AG04449 (cell line): Measurements from ENCODE around the gene PPCDC.
"Not testable (repeated sequence)": the region's sequence is repeated elsewhere in the genome, so short reads cannot be mapped to it uniquely, and the experiment has no call there.

Experiments used
- CTCF ChIA-PET: fragments of 350-600 bp; formaldehyde crosslinking; extraction: SDS; loops from one replicate; lab custom pipeline; 2021; ENCODE audit warnings: antibody characterized with exemption; lab: Yijun Ruan, JAX
- POLR2A ChIA-PET: fragments of 400-600, 350-600 bp; formaldehyde crosslinking; extraction: SDS; loops from one replicate; lab custom pipeline; 2020; ENCODE audit warnings: antibody characterized with exemption, inconsistent platforms; lab: Yijun Ruan, JAX
- DNase-seq: peaks from one replicate; pipeline ENCODE4 v3.0.0-alpha.2; 2010; ENCODE audit warnings: low read depth, low spot score
- H3K4me3 ChIP-seq: 2 replicates; pipeline ENCODE4 v1.5.1; 2011; ENCODE audit warnings: low read depth, mild to moderate bottlenecking, control low read depth, low read length
- CTCF ChIP-seq: IDR thresholded peaks from one replicate; pipeline ENCODE4 v1.5.1; 2011; ENCODE audit warnings: mild to moderate bottlenecking, moderate library complexity, low read length, control low read depth, inconsistent platforms; ENCODE audit not compliant: insufficient read depth; ENCODE audit errors: missing control alignments

The PPCDC gene

GRCh38 chr15:75082689-75083088 is 59.3 kb downstream of the PPCDC start:
- CTCF ChIA-PET, result interaction anchor here (1.3 kb wide), 1 partner anchor 121 kb away, joined by 6 read pairs; no protein-coding TSS in a partner anchor
- no peak for DNase-seq
- POLR2A ChIA-PET, result no interaction called here
- TF ChIP-seq CTCF, result no peak
- H3K4me3 ChIP-seq, result no peak overlapping the region

- POLR2A ChIA-PET, DNase-seq, CTCF ChIA-PET, H3K4me3 ChIP-seq: not testable (repeated sequence)
These were observed 62.3 kb downstream of the PPCDC start for GRCh38 chr15:75085708-75086107.

- POLR2A ChIA-PET, result no interaction called here
- no peak overlapping the region for H3K4me3 ChIP-seq
- CTCF ChIA-PET, result interaction anchor here (1.0 kb wide), 1 partner anchor 17 kb away, joined by 3 read pairs; no protein-coding TSS in a partner anchor
- DNase-seq, result no peak
- TF ChIP-seq CTCF, result no peak
These were observed 66.3 kb downstream of the PPCDC start for GRCh38 chr15:75089456-75090387.

GRCh38 chr15:75090388-75090734 is 67.0 kb downstream of the PPCDC start:
- TF ChIP-seq CTCF, result no peak
- DNase-seq, result no peak
- no peak overlapping the region for H3K4me3 ChIP-seq
- ChIA-PET CTCF (interaction anchor here (1.0 kb wide), 1 partner anchor 17 kb away, joined by 3 read pairs; no protein-coding TSS in a partner anchor), POLR2A (no interaction called here)

- DNase-seq, result no peak
- no peak overlapping the region for H3K4me3 ChIP-seq
- TF ChIP-seq CTCF, result no peak
- POLR2A ChIA-PET, result no interaction called here
- CTCF ChIA-PET, result no interaction called here
These were observed 68.4 kb downstream of the PPCDC start for GRCh38 chr15:75091814-75092213.

GRCh38 chr15:75094961-75095478 is 71.6 kb downstream of the PPCDC start:
- DNase-seq, CTCF ChIA-PET, POLR2A ChIA-PET, H3K4me3 ChIP-seq: not testable (repeated sequence)

- POLR2A ChIA-PET, result no interaction called here
- TF ChIP-seq CTCF, result no peak
- H3K4me3 ChIP-seq, result no peak overlapping the region
- CTCF ChIA-PET, result no interaction called here
- DNase-seq, result no peak
These were observed 72.2 kb downstream of the PPCDC start for GRCh38 chr15:75095594-75095993.
